HG03135 (cell line): Measurements from ENCODE around the gene PDCD4.

Experiments used
- ATAC-seq: cut with Tn5 transposase; IDR thresholded peaks from one replicate; pipeline ENCODE4 v1.9.1; 2021; ENCODE audit warnings: mild to moderate bottlenecking, moderate library complexity; ENCODE audit not compliant: unreplicated experiment

PDCD4 gene

GRCh38 chr10:110841767-110842267, 29.9 kb upstream of the PDCD4 start:
- peak; percentile 66 for ATAC-seq

- ATAC-seq: no peak
Observed at GRCh38 chr10:110842326-110842904, 29.3 kb upstream of the PDCD4 start.

GRCh38 chr10:110843031-110843430, 28.7 kb upstream of the PDCD4 start:
- ATAC-seq: peak; percentile 78

GRCh38 chr10:110843796-110844616, 27.7 kb upstream of the PDCD4 start:
- no peak for ATAC-seq

- ATAC-seq: no peak
Observed at GRCh38 chr10:110844617-110844881, 27.2 kb upstream of the PDCD4 start.

- no peak for ATAC-seq
Observed at GRCh38 chr10:110845192-110845755, 26.5 kb upstream of the PDCD4 start.

- ATAC-seq: no peak
Observed at GRCh38 chr10:110845756-110846620, 25.7 kb upstream of the PDCD4 start.

- no peak for ATAC-seq
Observed at GRCh38 chr10:110847374-110847773, 24.4 kb upstream of the PDCD4 start.

GRCh38 chr10:110848106-110848505, 23.6 kb upstream of the PDCD4 start:
- no peak for ATAC-seq

GRCh38 chr10:110850099-110850498, 21.6 kb upstream of the PDCD4 start:
- no peak for ATAC-seq

GRCh38 chr10:110851020-110851612, 20.6 kb upstream of the PDCD4 start:
- ATAC-seq: no peak

- ATAC-seq: no peak
Observed at GRCh38 chr10:110852255-110852896, 19.4 kb upstream of the PDCD4 start.

- ATAC-seq: no peak
Observed at GRCh38 chr10:110852947-110853346, 18.8 kb upstream of the PDCD4 start.

GRCh38 chr10:110853921-110854605, 17.7 kb upstream of the PDCD4 start:
- ATAC-seq: no peak

- no peak for ATAC-seq
Observed at GRCh38 chr10:110857265-110858171, 14.2 kb upstream of the PDCD4 start.

GRCh38 chr10:110858297-110858934, 13.3 kb upstream of the PDCD4 start:
- no peak for ATAC-seq

GRCh38 chr10:110859206-110859972, 12.3 kb upstream of the PDCD4 start:
- no peak for ATAC-seq

- ATAC-seq: no peak
Observed at GRCh38 chr10:110859973-110860376, 11.8 kb upstream of the PDCD4 start.
